ENCODE measurements around the gene IQSEC2. TPM values are rescaled to one million over a fixed set of nuclear protein-coding genes. Genes with fewer than 3 reads are reported as not detected.

IQSEC2 gene
- polyA plus RNA-seq, 2 donors, result 7.6 to 11.6 TPM

DNA sequence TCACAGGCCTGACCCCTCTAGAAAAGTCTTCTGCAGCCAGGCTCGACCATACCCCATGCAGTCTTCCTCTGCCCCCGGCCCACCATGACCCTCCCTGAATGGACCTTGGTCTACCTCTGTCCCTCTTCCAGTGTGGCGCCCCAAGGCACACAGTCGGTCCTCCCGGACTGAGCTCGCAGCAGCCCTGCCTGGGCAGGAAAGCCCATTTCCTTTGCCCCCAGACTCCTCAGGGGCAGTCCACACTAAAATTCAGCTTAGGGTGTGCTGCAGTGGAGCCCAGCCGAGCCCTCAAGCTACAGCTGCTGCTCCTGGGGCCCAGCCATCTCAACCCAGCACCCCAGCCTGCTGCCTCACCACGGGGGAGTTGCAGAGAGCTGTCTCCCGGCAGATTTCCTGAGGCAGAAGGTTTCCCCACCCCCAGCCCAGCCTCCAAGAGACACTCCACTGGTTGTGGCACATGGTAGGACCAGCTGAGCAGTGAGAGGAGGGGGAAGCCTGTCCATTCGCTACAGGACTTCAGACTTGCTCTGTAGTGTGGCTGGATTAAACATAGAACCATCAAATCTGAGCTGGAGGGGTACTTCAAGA lies 37.5 kb upstream of the IQSEC2 start:
- Histone ChIP-seq H3K27ac (ENCODE audit: low read depth in 2 of 2, low read length in 1 of 2) (no peak overlapping the region), H3K27me3 (ENCODE audit: control insufficient read depth in 1 of 2, insufficient read depth in 2 of 2, low read length in 2 of 2) (peaks cover 0 to 4% of the 10 kb centered on the region in 2 donors), H3K4me1 (ENCODE audit: control insufficient read depth in 2 of 2, insufficient read depth in 2 of 2, low read length in 1 of 2) (peaks cover 3 to 7% of the 10 kb centered on the region in 2 donors), H3K9me3 (ENCODE audit: control insufficient read depth in 2 of 2, insufficient read depth in 1 of 2, low read depth in 1 of 2, low read length in 1 of 2) (no peaks in the 10 kb centered on the region), H3K36me3 (ENCODE audit: control insufficient read depth in 2 of 2, insufficient read depth in 2 of 2, low read length in 1 of 2) (no peaks in the 10 kb centered on the region), H3K4me3 (ENCODE audit: low read depth in 1 of 2, low read length in 2 of 2) (no peak overlapping the region)
- 53 to 73% methylated on average over 10 of the region's 10 CpGs for WGBS, 2 donors

DNA sequence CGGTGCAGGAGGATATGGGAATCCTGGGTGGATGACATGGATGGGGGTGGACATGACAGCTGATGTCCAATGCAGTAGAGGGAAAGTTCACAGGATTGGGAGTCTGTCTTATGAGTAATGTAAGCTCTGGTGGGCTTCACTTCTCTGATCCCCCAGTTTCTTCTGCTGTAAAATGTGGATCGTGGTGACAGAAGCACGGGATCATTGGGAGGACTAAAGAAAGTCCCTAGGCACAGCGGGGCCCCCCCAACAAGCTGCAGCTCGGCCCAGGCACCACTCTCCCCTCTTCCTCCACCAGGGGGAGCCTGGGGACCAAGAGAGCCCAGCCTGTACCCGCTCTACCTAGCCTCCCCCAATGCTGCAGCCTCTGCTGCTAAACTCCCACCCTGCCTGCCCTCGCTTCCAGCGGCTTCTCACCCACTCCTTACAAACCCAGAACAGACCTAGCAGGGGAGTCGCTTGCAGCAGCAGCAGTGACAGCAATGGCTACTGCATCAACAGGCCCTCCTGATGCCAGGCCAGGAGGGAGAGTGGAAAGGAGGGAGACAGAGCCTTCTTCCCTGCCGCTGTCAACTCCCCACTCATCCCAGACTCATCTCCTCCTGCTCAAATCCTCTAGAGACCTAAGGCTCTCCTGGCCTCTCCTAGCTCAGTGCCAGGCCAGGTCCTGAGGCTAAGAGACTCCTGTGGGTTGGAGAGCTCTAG lies 36.1 kb upstream of the IQSEC2 start:
- no peaks in the 10 kb centered on the region for H3K27me3 ChIP-seq (ENCODE audit: control insufficient read depth in 1 of 2, insufficient read depth in 2 of 2, low read length in 2 of 2)
- no peaks in the 10 kb centered on the region for H3K9me3 ChIP-seq (ENCODE audit: control insufficient read depth in 2 of 2, insufficient read depth in 1 of 2, low read depth in 1 of 2, low read length in 1 of 2)
- peaks cover 3 to 7% of the 10 kb centered on the region in 2 donors for H3K4me1 ChIP-seq (ENCODE audit: control insufficient read depth in 2 of 2, insufficient read depth in 2 of 2, low read length in 1 of 2)
- no peak overlapping the region for H3K27ac ChIP-seq (ENCODE audit: low read depth in 2 of 2, low read length in 1 of 2)
- H3K4me3 ChIP-seq (ENCODE audit: low read depth in 1 of 2, low read length in 2 of 2), result no peak overlapping the region
- H3K36me3 ChIP-seq (ENCODE audit: control insufficient read depth in 2 of 2, insufficient read depth in 2 of 2, low read length in 1 of 2), result no peaks in the 10 kb centered on the region
- 6 to 9% methylated on average over 10 of the region's 10 CpGs for WGBS, 2 donors

DNA sequence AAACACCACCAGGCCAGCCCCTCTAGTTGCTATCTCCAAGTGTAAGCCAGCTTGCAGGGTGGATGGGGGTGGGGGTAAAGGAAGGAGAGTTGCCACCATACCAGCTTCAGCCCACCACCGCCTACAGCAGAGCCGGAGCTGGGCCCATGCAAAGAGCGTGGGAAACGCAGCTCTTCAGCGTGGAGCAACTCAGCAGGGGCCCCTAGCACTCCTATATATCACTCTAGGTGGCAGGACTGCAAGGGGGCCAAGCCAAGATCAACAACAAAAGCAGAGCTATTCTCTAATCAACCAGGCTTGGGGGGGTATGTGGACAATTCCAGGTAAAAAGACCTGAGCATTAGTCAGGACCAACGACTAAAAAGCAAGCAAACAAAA lies 35.5 kb upstream of the IQSEC2 start:
- Histone ChIP-seq H3K36me3 (ENCODE audit: control insufficient read depth in 2 of 2, insufficient read depth in 2 of 2, low read length in 1 of 2) (no peaks in the 10 kb centered on the region), H3K27me3 (ENCODE audit: control insufficient read depth in 1 of 2, insufficient read depth in 2 of 2, low read length in 2 of 2) (no peaks in the 10 kb centered on the region), H3K4me1 (ENCODE audit: control insufficient read depth in 2 of 2, insufficient read depth in 2 of 2, low read length in 1 of 2) (peaks cover 3 to 7% of the 10 kb centered on the region in 2 donors), H3K9me3 (ENCODE audit: control insufficient read depth in 2 of 2, insufficient read depth in 1 of 2, low read depth in 1 of 2, low read length in 1 of 2) (no peaks in the 10 kb centered on the region), H3K27ac (ENCODE audit: low read depth in 2 of 2, low read length in 1 of 2) (no peak overlapping the region), H3K4me3 (ENCODE audit: low read depth in 1 of 2, low read length in 2 of 2) (no peak overlapping the region)
- 51 to 61% methylated on average over 6 of the region's 6 CpGs for WGBS, 2 donors

DNA sequence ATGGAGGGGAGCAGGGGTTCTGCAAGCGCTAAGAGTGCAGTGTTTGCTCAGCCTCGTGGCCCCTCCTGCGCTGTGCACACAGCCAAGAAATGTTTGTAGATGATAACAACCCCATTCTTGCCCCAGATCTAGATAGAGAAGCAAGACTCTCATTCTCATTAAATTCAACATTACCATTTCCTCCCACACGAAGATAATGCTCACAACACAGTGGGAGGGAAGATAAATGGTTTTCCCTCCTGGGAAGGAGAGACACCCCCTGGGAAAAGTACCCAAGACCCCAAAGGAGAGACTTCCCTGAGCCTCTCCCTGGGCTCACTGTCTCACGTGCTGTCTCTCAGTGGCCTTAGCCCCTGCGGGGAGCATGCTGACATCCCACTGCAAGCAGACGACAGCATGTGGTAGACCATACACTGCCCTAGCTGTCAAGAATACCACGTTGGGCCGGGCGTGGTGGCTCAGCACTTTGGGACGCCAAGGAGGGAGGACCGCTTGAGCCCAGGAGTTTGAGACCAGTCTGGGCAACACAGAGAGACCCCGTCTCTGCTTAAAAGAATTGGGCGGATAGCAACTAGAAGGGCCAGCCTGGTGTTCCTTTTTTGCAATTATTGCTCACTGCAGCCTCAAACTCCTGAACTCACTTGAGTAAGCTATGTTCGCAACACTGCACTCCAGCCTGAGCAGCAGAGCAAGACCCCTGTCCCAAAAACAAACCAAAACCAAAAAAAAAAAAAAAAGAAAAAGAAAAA lies 34.9 kb upstream of the IQSEC2 start:
- WGBS, 2 donors, result 66 to 83% methylated on average over 15 of the region's 15 CpGs
- no peak overlapping the region for H3K27ac ChIP-seq (ENCODE audit: low read depth in 2 of 2, low read length in 1 of 2)
- no peaks in the 10 kb centered on the region for H3K36me3 ChIP-seq (ENCODE audit: control insufficient read depth in 2 of 2, insufficient read depth in 2 of 2, low read length in 1 of 2)
- no peak overlapping the region for H3K4me3 ChIP-seq (ENCODE audit: low read depth in 1 of 2, low read length in 2 of 2)
- H3K4me1 ChIP-seq (ENCODE audit: control insufficient read depth in 2 of 2, insufficient read depth in 2 of 2, low read length in 1 of 2), result peaks cover 3 to 4% of the 10 kb centered on the region in 2 donors
- H3K9me3 ChIP-seq (ENCODE audit: control insufficient read depth in 2 of 2, insufficient read depth in 1 of 2, low read depth in 1 of 2, low read length in 1 of 2), result no peaks in the 10 kb centered on the region
- no peaks in the 10 kb centered on the region for H3K27me3 ChIP-seq (ENCODE audit: control insufficient read depth in 1 of 2, insufficient read depth in 2 of 2, low read length in 2 of 2)

DNA sequence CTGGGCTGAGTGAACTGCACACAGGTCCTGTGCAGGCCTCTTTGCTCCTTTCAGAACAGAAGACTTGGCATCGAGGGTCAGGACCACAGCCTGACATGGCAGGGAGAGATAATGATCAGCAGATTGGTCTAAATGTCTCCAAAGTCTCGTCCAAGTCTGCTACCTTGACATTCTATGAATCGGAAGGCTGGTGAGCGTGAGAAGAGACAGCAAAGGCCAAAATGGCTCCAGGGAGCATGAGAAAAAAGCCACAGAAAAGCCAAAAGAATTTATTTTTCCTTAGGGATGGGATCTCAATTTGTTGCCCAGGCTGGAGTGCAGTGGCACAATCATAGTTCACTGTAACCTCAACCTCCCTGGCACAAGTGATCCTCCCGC lies 32.3 kb upstream of the IQSEC2 start:
- H3K27ac ChIP-seq (ENCODE audit: low read depth in 2 of 2, low read length in 1 of 2), result no peak overlapping the region
- WGBS, 2 donors, result 74 to 76% methylated on average over 5 of the region's 5 CpGs
- no peaks in the 10 kb centered on the region for H3K27me3 ChIP-seq (ENCODE audit: control insufficient read depth in 1 of 2, insufficient read depth in 2 of 2, low read length in 2 of 2)
- H3K4me1 ChIP-seq (ENCODE audit: control insufficient read depth in 2 of 2, insufficient read depth in 2 of 2, low read length in 1 of 2), result no peaks in the 10 kb centered on the region
- H3K9me3 ChIP-seq (ENCODE audit: control insufficient read depth in 2 of 2, insufficient read depth in 1 of 2, low read depth in 1 of 2, low read length in 1 of 2), result no peaks in the 10 kb centered on the region
- no peak overlapping the region for H3K4me3 ChIP-seq (ENCODE audit: low read depth in 1 of 2, low read length in 2 of 2)
- no peaks in the 10 kb centered on the region for H3K36me3 ChIP-seq (ENCODE audit: control insufficient read depth in 2 of 2, insufficient read depth in 2 of 2, low read length in 1 of 2)

DNA sequence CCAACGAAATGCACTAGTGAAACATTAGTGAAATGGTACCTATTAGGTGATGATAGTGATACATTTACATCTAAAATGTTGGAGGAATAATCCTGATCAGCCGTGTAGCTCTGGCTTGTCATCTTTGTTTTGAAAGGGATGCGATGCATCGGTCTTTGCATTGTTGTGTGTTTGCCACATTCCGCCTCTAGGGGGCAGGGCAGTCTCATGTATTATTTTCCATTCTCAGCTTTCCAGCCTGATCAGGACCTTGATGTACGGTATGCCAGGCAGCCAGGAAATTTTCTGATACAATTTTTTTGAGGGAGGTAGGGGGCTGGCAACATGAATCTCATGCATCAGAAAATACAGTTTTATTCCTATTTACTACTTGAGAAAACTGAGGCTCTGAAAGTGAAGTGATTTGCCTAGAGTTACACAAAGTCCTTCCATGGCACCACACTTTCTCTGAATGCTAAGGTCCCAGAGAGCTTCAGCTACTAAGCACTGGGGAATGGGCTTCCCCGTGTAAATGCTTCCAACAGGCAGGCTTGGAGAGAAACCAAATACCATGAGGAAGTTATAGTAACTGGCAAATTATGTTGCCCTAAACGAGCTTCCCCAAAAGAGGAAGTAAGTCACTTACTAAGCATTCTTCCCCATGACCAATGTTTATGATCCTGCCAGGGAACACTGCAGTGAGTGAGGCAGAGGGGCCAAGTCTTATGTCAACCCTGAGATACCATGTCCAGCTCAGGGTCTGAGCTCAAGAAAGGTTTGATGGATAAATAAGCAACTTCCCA lies 31.8 kb upstream of the IQSEC2 start:
- no peaks in the 10 kb centered on the region for H3K27me3 ChIP-seq (ENCODE audit: control insufficient read depth in 1 of 2, insufficient read depth in 2 of 2, low read length in 2 of 2)
- WGBS, 2 donors, result 5 to 10% methylated on average over 8 of the region's 8 CpGs
- H3K36me3 ChIP-seq (ENCODE audit: control insufficient read depth in 2 of 2, insufficient read depth in 2 of 2, low read length in 1 of 2), result no peaks in the 10 kb centered on the region
- H3K27ac ChIP-seq (ENCODE audit: low read depth in 2 of 2, low read length in 1 of 2), result no peak overlapping the region
- no peaks in the 10 kb centered on the region for H3K4me1 ChIP-seq (ENCODE audit: control insufficient read depth in 2 of 2, insufficient read depth in 2 of 2, low read length in 1 of 2)
- H3K9me3 ChIP-seq (ENCODE audit: control insufficient read depth in 2 of 2, insufficient read depth in 1 of 2, low read depth in 1 of 2, low read length in 1 of 2), result no peaks in the 10 kb centered on the region
- H3K4me3 ChIP-seq (ENCODE audit: low read depth in 1 of 2, low read length in 2 of 2), result no peak overlapping the region

DNA sequence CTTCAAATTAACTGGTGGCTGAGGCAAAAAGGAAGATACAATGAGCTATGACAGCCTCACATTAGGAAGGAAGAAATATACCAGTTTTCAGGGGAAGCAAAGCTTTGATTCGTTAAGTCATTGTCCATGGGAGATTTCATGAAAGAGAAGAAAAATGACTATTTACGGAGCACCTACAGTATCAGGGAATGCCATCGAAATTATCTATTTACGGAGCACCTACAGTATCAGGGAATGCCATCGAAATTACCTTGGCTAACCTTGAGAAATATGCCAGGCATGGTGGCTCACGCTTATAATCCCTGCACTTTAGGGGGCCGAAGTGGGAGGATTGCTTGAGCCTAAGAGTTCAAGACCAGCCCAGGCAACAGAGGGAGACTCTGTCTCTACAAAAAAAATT lies 28.5 kb upstream of the IQSEC2 start:
- H3K4me3 ChIP-seq (ENCODE audit: low read depth in 1 of 2, low read length in 2 of 2), result no peak overlapping the region
- H3K27me3 ChIP-seq (ENCODE audit: control insufficient read depth in 1 of 2, insufficient read depth in 2 of 2, low read length in 2 of 2), result no peaks in the 10 kb centered on the region
- H3K36me3 ChIP-seq (ENCODE audit: control insufficient read depth in 2 of 2, insufficient read depth in 2 of 2, low read length in 1 of 2), result no peaks in the 10 kb centered on the region
- 84 to 90% methylated on average over 7 of the region's 7 CpGs for WGBS, 2 donors
- no peak overlapping the region for H3K27ac ChIP-seq (ENCODE audit: low read depth in 2 of 2, low read length in 1 of 2)
- H3K4me1 ChIP-seq (ENCODE audit: control insufficient read depth in 2 of 2, insufficient read depth in 2 of 2, low read length in 1 of 2), result no peaks in the 10 kb centered on the region
- H3K9me3 ChIP-seq (ENCODE audit: control insufficient read depth in 2 of 2, insufficient read depth in 1 of 2, low read depth in 1 of 2, low read length in 1 of 2), result no peaks in the 10 kb centered on the region

DNA sequence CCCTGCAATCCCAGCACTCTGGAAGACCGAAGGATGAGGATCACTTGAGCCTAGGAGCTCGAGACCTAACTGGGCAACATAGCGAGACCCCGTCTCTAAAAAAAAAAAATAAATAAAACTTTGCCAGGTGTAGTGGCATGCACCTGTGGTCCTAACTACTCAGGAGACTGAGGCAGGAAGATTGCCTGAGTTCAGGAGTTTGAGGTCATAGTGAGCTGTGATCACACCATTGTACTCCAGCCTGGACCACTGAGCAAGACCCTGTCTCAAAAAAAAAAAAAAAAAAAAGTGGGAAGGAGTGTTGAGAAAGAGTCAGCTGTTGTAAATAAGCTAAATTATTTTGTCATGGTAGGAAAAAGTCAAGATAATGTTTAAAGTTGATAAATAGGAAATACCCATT lies 27.5 kb upstream of the IQSEC2 start:
- H3K36me3 ChIP-seq (ENCODE audit: control insufficient read depth in 2 of 2, insufficient read depth in 2 of 2, low read length in 1 of 2), result no peaks in the 10 kb centered on the region
- no peaks in the 10 kb centered on the region for H3K4me1 ChIP-seq (ENCODE audit: control insufficient read depth in 2 of 2, insufficient read depth in 2 of 2, low read length in 1 of 2)
- H3K4me3 ChIP-seq (ENCODE audit: low read depth in 1 of 2, low read length in 2 of 2), result no peak overlapping the region
- no peaks in the 10 kb centered on the region for H3K9me3 ChIP-seq (ENCODE audit: control insufficient read depth in 2 of 2, insufficient read depth in 1 of 2, low read depth in 1 of 2, low read length in 1 of 2)
- no peaks in the 10 kb centered on the region for H3K27me3 ChIP-seq (ENCODE audit: control insufficient read depth in 1 of 2, insufficient read depth in 2 of 2, low read length in 2 of 2)
- 92 to 96% methylated on average over 4 of the region's 4 CpGs for WGBS, 2 donors
- no peak overlapping the region for H3K27ac ChIP-seq (ENCODE audit: low read depth in 2 of 2, low read length in 1 of 2)
